ENCODE data around the gene YY1.

DNA sequence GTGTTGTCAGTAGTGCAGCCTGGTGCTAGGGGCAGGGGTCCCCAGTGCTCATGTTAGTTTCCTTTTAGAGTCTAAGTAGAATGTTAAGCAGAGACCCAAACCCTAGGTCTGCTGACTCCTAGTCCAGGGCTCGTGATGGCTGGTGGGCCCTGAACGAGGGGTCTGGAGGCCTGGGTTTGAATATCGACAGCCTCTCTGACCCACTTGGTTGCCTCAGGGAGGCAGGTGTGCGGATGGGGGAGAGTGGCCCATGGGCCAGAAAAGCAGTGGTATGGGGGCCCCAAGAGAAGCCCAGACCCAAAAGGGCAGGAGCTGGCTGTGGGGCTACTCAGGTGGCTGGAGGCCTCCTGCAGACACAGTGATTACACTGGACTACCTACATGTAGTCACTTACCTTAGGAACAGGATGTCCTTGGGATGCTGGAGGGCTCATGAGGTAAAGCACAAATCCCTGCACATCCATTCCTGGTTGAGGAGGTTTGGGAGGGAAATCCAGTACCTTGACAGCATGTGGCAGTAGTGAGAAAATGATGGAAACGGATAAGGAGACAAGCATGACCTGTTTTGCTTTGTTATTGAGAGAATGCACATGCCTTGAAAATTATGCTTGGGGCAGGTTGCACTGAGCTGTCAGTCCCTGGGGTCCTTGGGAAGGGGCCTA lies 69.0 kb downstream of the YY1 start:
- TF ChIP-seq CTCF (IDR thresholded peaks at IDR 0.05) (no peak), POLR2A (IDR thresholded peaks at IDR 0.05) (no peak)

Data from uterus (tissue), 2 donors.